K562 (cell line): ENCODE results near the gene TUBD1. TPM values are rescaled to one million over a fixed set of nuclear protein-coding genes. Genes with fewer than 3 reads are reported as not detected.

ENCODE experiments used
- CAMTA2 ChIP-seq: fragments of 250-450 bp; sonication (Bioruptor Pico); conservative IDR thresholded peaks from 2 replicates; pipeline ENCODE4 v1.5.1; 2022
- CBFB ChIP-seq: sonication (generic); formaldehyde crosslinking; IDR thresholded peaks from 2 replicates; pipeline ENCODE4 v1.4.0; 2020; ENCODE audit warnings: mild to moderate bottlenecking, missing genetic modification reagents
- DMBX1 ChIP-seq: fragments of 250-450 bp; sonication (Bioruptor Pico); IDR thresholded peaks from 2 replicates; pipeline ENCODE4 v1.8.0; 2022; ENCODE audit warnings: inconsistent platforms, mild to moderate bottlenecking, moderate library complexity, borderline replicate concordance
- ERF ChIP-seq: fragments of 450-650 bp; formaldehyde crosslinking; IDR thresholded peaks from 2 replicates; pipeline ENCODE4 v1.4.0; 2020; ENCODE audit warnings: mild to moderate bottlenecking, mixed read lengths
- GTF2B ChIP-seq: IDR thresholded peaks from 2 replicates; pipeline ENCODE4 v1.6.1; 2011; ENCODE audit not compliant: insufficient read length; ENCODE audit errors: extremely low read depth
- HIVEP1 ChIP-seq: fragments of 250-450 bp; sonication (Bioruptor Pico); IDR thresholded peaks from 2 replicates; pipeline ENCODE4 v1.4.0; 2020; ENCODE audit warnings: mild to moderate bottlenecking
- ID3 ChIP-seq, 2 experiments: fragments of 250-450 bp in 1 of 2; fragments of 450-650 bp in 1 of 2; sonication (Bioruptor Pico) in 1 of 2; IDR thresholded peaks; 2 replicates each; pipeline versions ENCODE4 v1.6.1 to v1.8.0; 2016 to 2021; ENCODE audit warnings: mild to moderate bottlenecking in 2 of 2, moderate library complexity in 2 of 2, missing compliant biosample characterization in 1 of 2, missing genetic modification characterization in 1 of 2
- KAT7 ChIP-seq: sonication (generic); formaldehyde crosslinking; IDR thresholded peaks from 2 replicates; pipeline ENCODE4 v1.8.0; 2022; ENCODE audit warnings: missing genetic modification reagents, mild to moderate bottlenecking, borderline replicate concordance
- KHSRP ChIP-seq: fragments of 450-650 bp; IDR thresholded peaks from 2 replicates; pipeline ENCODE4 v1.6.1; 2017
- KLF16 ChIP-seq: IDR thresholded peaks from 2 replicates; pipeline ENCODE4 v1.6.1; 2016; ENCODE audit warnings: antibody characterized with exemption
- KLF6 ChIP-seq: fragments of 250-450 bp; sonication (Bioruptor Pico); IDR thresholded peaks from 2 replicates; pipeline ENCODE4 v1.4.0; 2020; ENCODE audit warnings: mild to moderate bottlenecking, moderate library complexity, borderline replicate concordance
- MTF1 ChIP-seq: fragments of 250-450 bp; sonication (Bioruptor Pico); IDR thresholded peaks from 2 replicates; pipeline ENCODE4 v1.9.0; 2021; ENCODE audit warnings: moderate library complexity, mild to moderate bottlenecking, inconsistent platforms, borderline replicate concordance
- NCOA6 ChIP-seq: fragments of 450-650 bp; IDR thresholded peaks from 2 replicates; pipeline ENCODE4 v1.6.1; 2017; ENCODE audit warnings: mild to moderate bottlenecking
- SIN3B ChIP-seq: fragments of 450-650 bp; IDR thresholded peaks from 2 replicates; pipeline ENCODE4 v1.6.1; 2017; ENCODE audit warnings: low read depth, mild to moderate bottlenecking, moderate library complexity
- TAF15 ChIP-seq: fragments of 200-400 bp; formaldehyde crosslinking; IDR thresholded peaks from 2 replicates; pipeline ENCODE4 v1.6.1; 2017; ENCODE audit warnings: mild to moderate bottlenecking, low read depth, low read length, moderate library complexity
- TAF7 ChIP-seq: fragments of 450-650 bp; IDR thresholded peaks from 2 replicates; pipeline ENCODE4 v1.6.1; 2016; ENCODE audit warnings: missing genetic modification characterization, missing compliant biosample characterization
- TGIF2 ChIP-seq: sonication (generic); formaldehyde crosslinking; IDR thresholded peaks from 2 replicates; pipeline ENCODE4 v1.8.1; 2022; ENCODE audit warnings: mild to moderate bottlenecking, missing genetic modification reagents, moderate library complexity
- THAP12 ChIP-seq: fragments of 250-450 bp; sonication (Bioruptor Pico); IDR thresholded peaks from 2 replicates; pipeline ENCODE4 v1.9.0; 2021; ENCODE audit warnings: mild to moderate bottlenecking, inconsistent platforms
- U2AF2 ChIP-seq: fragments of 200-400 bp; formaldehyde crosslinking; optimal IDR thresholded peaks from 2 replicates; pipeline ENCODE3; 2017; ENCODE audit warnings: low read depth, mild to moderate bottlenecking, low read length
- USF2 ChIP-seq: sonication (generic); formaldehyde crosslinking; IDR thresholded peaks from 2 replicates; pipeline ENCODE4 v1.5.0; 2020; ENCODE audit warnings: missing genetic modification reagents
- ZFX ChIP-seq: sonication (generic); formaldehyde crosslinking; IDR thresholded peaks from 2 replicates; pipeline ENCODE4 v1.8.0; 2022; ENCODE audit warnings: mild to moderate bottlenecking, missing genetic modification reagents, moderate library complexity
- ZNF140 ChIP-seq: fragments of 250-450 bp; sonication (Bioruptor Pico); IDR thresholded peaks from 2 replicates; pipeline ENCODE4 v1.8.0; 2021; ENCODE audit warnings: moderate library complexity, mild to moderate bottlenecking, inconsistent platforms
- ZNF316 ChIP-seq: fragments of 450-650 bp; IDR thresholded peaks from 2 replicates; pipeline ENCODE4 v1.6.1; 2016
- ZNF324 ChIP-seq: fragments of 250-450 bp; sonication (Bioruptor Pico); IDR thresholded peaks from 2 replicates; pipeline ENCODE4 v1.4.0; 2020; ENCODE audit warnings: mild to moderate bottlenecking
- ZSCAN29 ChIP-seq: fragments of 450-650 bp; IDR thresholded peaks from 2 replicates; pipeline ENCODE4 v1.6.1; 2017
- polyA plus RNA-seq, 8 experiments: library from polyadenylated mRNA; depleted of rRNA in 4 of 8; stranded (reverse) in 5 of 8; unstranded in 3 of 8; fragments of >200 nt; fragmentation: Nextera tagmentation in 2 of 8; fragmentation: Illumina TruSeq in 1 of 8; extraction: Ambion mirVana in 2 of 8; extraction: Trizol in 1 of 8; gene quantifications; 2 replicates each; pipeline versions ENCODE4 v1.2.1 to v1.2.3, GENCODE V29; 2011 to 2014; ENCODE audit warnings: inconsistent platforms in 1 of 8, missing spikeins in 1 of 8
- total RNA-seq, 7 experiments: library from RNA; depleted of rRNA in 6 of 7; stranded (reverse); fragments of >200 nt in 6 of 7; fragmentation: Illumina TruSeq in 2 of 7; extraction: Trizol in 2 of 7; gene quantifications; 2 replicates each; pipeline versions ENCODE4 v1.2.1 to v1.2.3, GENCODE V29; 2011 to 2021; ENCODE audit warnings: low replicate concordance in 1 of 7

Gene TUBD1
- total and polyA plus RNA-seq, 9 of the 15 experiments (the other 6 are each of a cell fraction or from before 2014, with no cell fraction given) = 10.8 to 35.3 (median 17.9) TPM

- TF ChIP-seq NCOA6 (no peak), GTF2B (peak; percentile 56), ERF (CRISPR knock-in tag) (0 out of 2 replicates have a peak, but pooled peaks have one; percentile 78), HIVEP1 (CRISPR knock-in tag) (peak; percentile 77; the same call in 1 of the 2 replicates), THAP12 (CRISPR knock-in tag) (no peak), ZNF140 (CRISPR knock-in tag) (no peak), ZSCAN29 (no peak), KAT7 (CRISPR knock-in tag) (peak; percentile 54; the same call in 1 of the 2 replicates), DMBX1 (peak; percentile 90), ZNF316 (peak; percentile 28), TAF7 (tag) (peak; percentile 14; the same call in 1 of the 2 replicates), KLF6 (CRISPR knock-in tag) (peak; percentile 93; the same call in 1 of the 2 replicates), CBFB (CRISPR knock-in tag) (no peak), ZFX (CRISPR knock-in tag) (no peak), KHSRP (no peak), TAF15 (no peak), ID3 (CRISPR knock-in tag; IDR thresholded peaks at IDR 0.05) (no peak), ID3 (tag; IDR thresholded peaks at IDR 0.05) (peak; percentile 80; the same call in 1 of the 2 replicates), MTF1 (CRISPR knock-in tag) (no peak), USF2 (no peak), U2AF2 (no peak), SIN3B (no peak), CAMTA2 (0 out of 2 replicates have a peak, but pooled peaks have one; percentile 62), KLF16 (peak; percentile 96), TGIF2 (CRISPR knock-in tag) (no peak), ZNF324 (CRISPR knock-in tag) (no peak; the same call in 1 of the 2 replicates)
Measured at GRCh38 chr17:59837308-59838051, 55.3 kb downstream of the TUBD1 start (continued).
